KMS-11 (cell line): ENCODE measurements around the gene SPATS2L.

Experiments used
- H2AFZ ChIP-seq: fragments of 200-600 bp; sonication (generic); 2 replicates; pipeline ENCODE4 v1.6.1; 2016; ENCODE audit warnings: antibody characterized with exemption, mixed run types, low read depth
- H3K27ac ChIP-seq: fragments of 200-600 bp; sonication (generic); 2 replicates; pipeline ENCODE4 v1.6.1; 2016; ENCODE audit warnings: mild to moderate bottlenecking, mixed run types
- H3K27me3 ChIP-seq: fragments of 200-600 bp; sonication (generic); 2 replicates; pipeline ENCODE4 v1.6.1; 2017; ENCODE audit warnings: mild to moderate bottlenecking, low read depth, mixed run types, moderate library complexity; ENCODE audit not compliant: insufficient read depth
- H3K36me3 ChIP-seq: fragments of 200-600 bp; sonication (generic); 2 replicates; pipeline ENCODE4 v1.6.1; 2017; ENCODE audit warnings: mild to moderate bottlenecking, mixed run types; ENCODE audit not compliant: insufficient read depth
- H3K4me1 ChIP-seq: fragments of 200-600 bp; sonication (generic); 2 replicates; pipeline ENCODE4 v1.6.1; 2016; ENCODE audit warnings: mild to moderate bottlenecking, low read depth, mixed run types; ENCODE audit not compliant: poor library complexity, severe bottlenecking
- H3K4me2 ChIP-seq: fragments of 200-600 bp; sonication (generic); 2 replicates; pipeline ENCODE4 v1.7.0; 2016; ENCODE audit warnings: mild to moderate bottlenecking, mixed run types
- H3K4me3 ChIP-seq: fragments of 200-600 bp; sonication (generic); IDR thresholded peaks from 2 replicates; pipeline ENCODE4 v1.6.1; 2017; ENCODE audit warnings: low read depth, low read length, mixed read lengths; ENCODE audit not compliant: insufficient read depth
- H3K79me2 ChIP-seq: fragments of 200-600 bp; sonication (generic); 2 replicates; pipeline ENCODE4 v1.6.1; 2016; ENCODE audit warnings: low read depth, mixed run types; ENCODE audit not compliant: insufficient read depth
- H3K9ac ChIP-seq: fragments of 200-600 bp; sonication (generic); 2 replicates; pipeline ENCODE4 v1.6.1; 2016; ENCODE audit warnings: mild to moderate bottlenecking, mixed run types
- H4K20me1 ChIP-seq: fragments of 200-600 bp; sonication (generic); 2 replicates; pipeline ENCODE4 v1.6.1; 2016; ENCODE audit warnings: mild to moderate bottlenecking, mixed run types; ENCODE audit not compliant: insufficient read depth
- TF ChIP-seq, protein P1 (sequence below): fragments of 200-600 bp; sonication (generic); conservative IDR thresholded peaks from 2 replicates; pipeline ENCODE4 v1.6.1; 2017; ENCODE audit warnings: low read depth, mild to moderate bottlenecking, antibody characterized with exemption, low read length, moderate library complexity, mixed read lengths

SPATS2L gene

DNA sequence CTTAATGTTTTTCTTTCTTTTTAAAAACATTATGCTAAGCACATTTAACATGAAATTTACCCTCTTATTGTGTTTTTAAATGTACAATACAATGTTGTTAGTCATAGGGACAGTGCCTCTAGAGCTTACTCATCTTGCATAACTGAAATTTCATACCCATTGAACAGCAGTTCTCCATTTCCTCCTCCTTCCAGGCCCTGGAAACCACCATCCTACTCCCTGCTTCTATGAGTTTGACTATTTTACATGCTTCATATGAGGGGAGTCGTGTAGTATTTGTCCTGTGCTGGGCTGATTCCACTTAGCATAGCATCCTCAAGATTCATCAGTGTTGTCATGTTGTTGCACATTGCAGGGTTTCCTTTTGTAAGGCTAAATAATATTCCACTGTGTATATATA is 92.6 kb downstream of the SPATS2L start:
- no peaks in the 10 kb centered on the region for H4K20me1 ChIP-seq
- no peak overlapping the region for H2AFZ ChIP-seq
- H3K4me2 ChIP-seq: no peak overlapping the region
- no peaks in the 10 kb centered on the region for H3K79me2 ChIP-seq
- H3K4me1 ChIP-seq: no peaks in the 10 kb centered on the region
- no peak overlapping the region for H3K9ac ChIP-seq
- H3K36me3 ChIP-seq: no peaks in the 10 kb centered on the region
- no peak overlapping the region for H3K4me3 ChIP-seq
- TF ChIP-seq, protein P1, sequence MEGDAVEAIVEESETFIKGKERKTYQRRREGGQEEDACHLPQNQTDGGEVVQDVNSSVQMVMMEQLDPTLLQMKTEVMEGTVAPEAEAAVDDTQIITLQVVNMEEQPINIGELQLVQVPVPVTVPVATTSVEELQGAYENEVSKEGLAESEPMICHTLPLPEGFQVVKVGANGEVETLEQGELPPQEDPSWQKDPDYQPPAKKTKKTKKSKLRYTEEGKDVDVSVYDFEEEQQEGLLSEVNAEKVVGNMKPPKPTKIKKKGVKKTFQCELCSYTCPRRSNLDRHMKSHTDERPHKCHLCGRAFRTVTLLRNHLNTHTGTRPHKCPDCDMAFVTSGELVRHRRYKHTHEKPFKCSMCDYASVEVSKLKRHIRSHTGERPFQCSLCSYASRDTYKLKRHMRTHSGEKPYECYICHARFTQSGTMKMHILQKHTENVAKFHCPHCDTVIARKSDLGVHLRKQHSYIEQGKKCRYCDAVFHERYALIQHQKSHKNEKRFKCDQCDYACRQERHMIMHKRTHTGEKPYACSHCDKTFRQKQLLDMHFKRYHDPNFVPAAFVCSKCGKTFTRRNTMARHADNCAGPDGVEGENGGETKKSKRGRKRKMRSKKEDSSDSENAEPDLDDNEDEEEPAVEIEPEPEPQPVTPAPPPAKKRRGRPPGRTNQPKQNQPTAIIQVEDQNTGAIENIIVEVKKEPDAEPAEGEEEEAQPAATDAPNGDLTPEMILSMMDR: no peak
- H3K27me3 ChIP-seq: no peaks in the 10 kb centered on the region
- H3K27ac ChIP-seq: no peak overlapping the region

DNA sequence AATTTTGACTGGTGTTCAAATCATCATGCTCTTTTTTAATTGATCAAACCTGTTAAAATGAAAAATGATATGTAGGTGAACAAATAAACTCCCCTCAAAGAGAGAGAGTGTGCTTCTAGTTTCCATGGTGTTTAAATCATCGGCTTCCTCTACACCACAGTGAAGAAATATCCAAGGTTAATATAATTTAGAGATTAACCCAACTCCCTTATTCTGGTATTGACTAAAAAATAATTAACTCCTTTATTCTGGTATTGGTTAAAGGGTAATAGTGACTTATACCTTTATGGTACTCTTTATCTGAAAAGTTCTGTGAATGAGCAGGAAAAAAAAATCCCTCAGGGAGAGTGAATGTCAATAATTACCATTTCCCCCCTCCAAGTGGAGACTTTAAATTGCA is 93.1 kb downstream of the SPATS2L start:
- no peaks in the 10 kb centered on the region for H4K20me1 ChIP-seq
- H3K4me1 ChIP-seq: no peaks in the 10 kb centered on the region
- H3K27me3 ChIP-seq: no peaks in the 10 kb centered on the region
- no peak overlapping the region for H2AFZ ChIP-seq
- TF ChIP-seq, protein P1: no peak
- H3K27ac ChIP-seq: no peak overlapping the region
- no peaks in the 10 kb centered on the region for H3K79me2 ChIP-seq
- no peaks in the 10 kb centered on the region for H3K36me3 ChIP-seq
- H3K4me3 ChIP-seq: no peak overlapping the region
- H3K4me2 ChIP-seq: no peak overlapping the region
- no peak overlapping the region for H3K9ac ChIP-seq

DNA sequence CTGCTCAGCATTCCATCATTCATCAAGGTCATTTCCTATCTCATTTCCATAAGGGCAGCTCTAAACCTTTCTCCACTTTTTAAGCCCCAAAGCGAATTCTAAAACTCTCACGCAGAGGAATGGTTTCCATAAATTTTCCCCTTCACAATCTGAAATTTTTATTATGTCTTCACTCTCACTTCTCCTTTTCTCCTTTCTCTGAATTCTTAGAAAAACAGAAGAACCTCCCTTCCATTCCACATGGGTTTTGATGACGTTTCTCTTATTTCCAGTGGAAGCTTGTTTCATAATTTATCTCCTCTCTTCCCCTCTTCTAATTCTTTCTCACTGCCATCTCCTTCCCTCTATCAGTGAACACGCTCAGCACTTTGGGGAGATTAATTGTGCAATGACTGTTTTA is 97.3 kb downstream of the SPATS2L start:
- Histone ChIP-seq H4K20me1 (no peaks in the 10 kb centered on the region), H3K36me3 (no peaks in the 10 kb centered on the region), H3K4me1 (no peaks in the 10 kb centered on the region), H3K27ac (no peak overlapping the region), H3K4me3 (no peak overlapping the region), H3K79me2 (no peaks in the 10 kb centered on the region), H3K4me2 (no peak overlapping the region), H2AFZ (no peak overlapping the region), H3K9ac (no peak overlapping the region), H3K27me3 (no peaks in the 10 kb centered on the region)
- TF ChIP-seq, protein P1: no peak

DNA sequence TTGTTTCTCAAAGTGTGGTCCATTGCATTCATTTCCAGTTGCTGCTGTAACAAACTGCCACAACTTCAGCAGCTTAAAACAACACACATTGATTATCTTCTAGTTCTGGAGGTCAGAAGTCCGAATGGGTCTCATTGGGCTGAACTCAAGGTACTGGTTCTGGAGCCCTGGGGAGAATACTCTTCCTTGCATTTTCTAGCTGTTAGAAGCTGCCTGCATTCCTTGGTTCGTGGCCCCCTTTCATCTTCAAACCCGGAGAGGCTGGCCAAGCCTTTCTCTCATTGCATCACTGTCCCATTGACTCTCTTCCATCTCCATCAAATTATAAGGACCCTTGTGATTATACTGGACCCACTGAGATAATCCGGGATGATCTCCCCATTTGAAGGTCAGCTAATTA is 98.1 kb downstream of the SPATS2L start:
- Histone ChIP-seq H2AFZ (no peak overlapping the region), H3K79me2 (no peaks in the 10 kb centered on the region), H3K9ac (no peak overlapping the region), H3K27ac (no peak overlapping the region), H3K4me1 (no peaks in the 10 kb centered on the region), H3K4me3 (no peak overlapping the region), H3K4me2 (no peak overlapping the region), H3K27me3 (no peaks in the 10 kb centered on the region), H3K36me3 (no peaks in the 10 kb centered on the region), H4K20me1 (no peaks in the 10 kb centered on the region)
- TF ChIP-seq, protein P1: no peak
